Activated CD4-positive, alpha-beta T cell treated with anti-CD3 and anti-CD28 coated beads for 24 hours (primary cell): ENCODE data around the gene SELENOO.

Source experiments
- DNase-seq, 2 donors: peaks; one replicate each; pipeline ENCODE4 v3.0.0-alpha.2; 2020; ENCODE audit warnings: low read depth in 2 of 2

The SELENOO gene

GRCh38 chr22:50185375-50186087 lies 15.3 kb upstream of the SELENOO start, which contains the start of gene TRABD:
Gene TRABD (plus strand): TSS chr22:50185913. CDS start chr22:50193061, 7,148 bp downstream.
- DNase-seq, result peak; percentile 79 to 82

- no peak for DNase-seq
Measured at GRCh38 chr22:50186181-50186714, 14.6 kb upstream of the SELENOO start.

- DNase-seq, result no peak
Measured at GRCh38 chr22:50186761-50187523, 13.9 kb upstream of the SELENOO start.

- DNase-seq, result no peak
Measured at GRCh38 chr22:50188356-50188755, 12.5 kb upstream of the SELENOO start.

- no peak for DNase-seq
Measured at GRCh38 chr22:50189184-50189848, 11.5 kb upstream of the SELENOO start.

GRCh38 chr22:50189849-50190181 lies 11.0 kb upstream of the SELENOO start:
- DNase-seq, result no peak

GRCh38 chr22:50190182-50190940 lies 10.4 kb upstream of the SELENOO start:
- DNase-seq, result peak; percentile 53 to 60

- DNase-seq, result peak; percentile 37 to 43
Measured at GRCh38 chr22:50190941-50191741, 9.7 kb upstream of the SELENOO start.

GRCh38 chr22:50192436-50193204 lies 8.2 kb upstream of the SELENOO start:
- DNase-seq, result no peak

- no peak for DNase-seq
Measured at GRCh38 chr22:50193621-50194020, 7.2 kb upstream of the SELENOO start.

- DNase-seq, result no peak
Measured at GRCh38 chr22:50194037-50194805, 6.6 kb upstream of the SELENOO start.

- DNase-seq, result no peak
Measured at GRCh38 chr22:50196256-50196655, 4.6 kb upstream of the SELENOO start.

GRCh38 chr22:50197000-50197800 lies 3.6 kb upstream of the SELENOO start:
- DNase-seq, result no peak

GRCh38 chr22:50197856-50198623 lies 2.8 kb upstream of the SELENOO start:
- no peak for DNase-seq

GRCh38 chr22:50198624-50199017 lies 2.2 kb upstream of the SELENOO start:
- no peak for DNase-seq

- no peak for DNase-seq
Measured at GRCh38 chr22:50199251-50199721, 1.5 kb upstream of the SELENOO start.

- no peak for DNase-seq
Measured at GRCh38 chr22:50199829-50200460, 866 bp upstream of the SELENOO start.
